PFSK-1 (cell line): Measurements from ENCODE around the gene COL21A1.

Experiments
- FOXP2 ChIP-seq: optimal IDR thresholded peaks from 2 replicates; pipeline ENCODE3; 2011; ENCODE audit warnings: borderline replicate concordance, control low read depth, inconsistent platforms; ENCODE audit not compliant: insufficient read depth; ENCODE audit errors: extremely low read length, extremely low read depth
- POLR2AphosphoS5 ChIP-seq: IDR thresholded peaks from 2 replicates; pipeline ENCODE4 v1.6.1; 2012; ENCODE audit warnings: low read depth, mild to moderate bottlenecking, control low read depth, low read length, moderate library complexity
- SIN3A ChIP-seq: IDR thresholded peaks from 2 replicates; pipeline ENCODE4 v1.6.1; 2012; ENCODE audit warnings: mild to moderate bottlenecking, low read length, moderate library complexity, borderline replicate concordance; ENCODE audit not compliant: insufficient read depth
- TAF1 ChIP-seq: IDR thresholded peaks from 2 replicates; pipeline ENCODE4 v1.6.1; 2012; ENCODE audit warnings: low read length, control low read depth, borderline replicate concordance; ENCODE audit not compliant: insufficient read depth
- TF ChIP-seq, protein P1 (sequence below), 2 experiments: IDR thresholded peaks; 2 replicates each; pipeline versions ENCODE4 v1.6.1 to v1.8.0; 2011 to 2012; ENCODE audit warnings: low read depth in 2 of 2, low read length in 2 of 2, control low read depth in 1 of 2, inconsistent platforms in 1 of 2, mild to moderate bottlenecking in 1 of 2, moderate library complexity in 1 of 2; ENCODE audit not compliant: insufficient read depth in 1 of 2

Gene COL21A1

DNA sequence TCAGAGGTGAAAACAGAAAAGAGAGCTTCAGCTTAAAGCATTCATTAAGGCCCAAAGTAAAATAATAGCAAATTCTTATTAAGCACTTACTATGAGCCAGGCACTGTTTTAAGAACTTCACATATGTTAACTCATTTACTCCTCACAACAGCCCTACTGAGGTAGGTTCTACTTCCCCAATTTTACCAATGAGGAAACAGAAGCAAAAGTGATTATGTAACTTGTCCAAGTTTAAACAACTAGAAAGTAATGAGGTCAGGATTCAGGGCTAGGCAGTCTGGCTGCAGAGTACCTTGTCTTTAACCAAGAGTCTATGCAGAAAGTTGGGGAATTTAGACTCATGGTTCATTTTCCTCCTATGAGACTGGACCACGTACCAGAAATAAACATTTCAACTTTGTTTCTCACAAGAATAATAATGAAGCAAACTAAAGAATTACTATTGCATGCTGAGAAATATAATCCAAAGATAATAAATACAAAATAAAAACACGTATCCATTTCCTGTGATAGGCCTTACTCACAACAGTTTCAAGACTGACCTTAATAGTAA is 3.8 kb downstream of the COL21A1 start:
- TF ChIP-seq POLR2AphosphoS5 (no peak), FOXP2 (no peak), SIN3A (no peak), TAF1 (no peak)
- TF ChIP-seq, protein P1, sequence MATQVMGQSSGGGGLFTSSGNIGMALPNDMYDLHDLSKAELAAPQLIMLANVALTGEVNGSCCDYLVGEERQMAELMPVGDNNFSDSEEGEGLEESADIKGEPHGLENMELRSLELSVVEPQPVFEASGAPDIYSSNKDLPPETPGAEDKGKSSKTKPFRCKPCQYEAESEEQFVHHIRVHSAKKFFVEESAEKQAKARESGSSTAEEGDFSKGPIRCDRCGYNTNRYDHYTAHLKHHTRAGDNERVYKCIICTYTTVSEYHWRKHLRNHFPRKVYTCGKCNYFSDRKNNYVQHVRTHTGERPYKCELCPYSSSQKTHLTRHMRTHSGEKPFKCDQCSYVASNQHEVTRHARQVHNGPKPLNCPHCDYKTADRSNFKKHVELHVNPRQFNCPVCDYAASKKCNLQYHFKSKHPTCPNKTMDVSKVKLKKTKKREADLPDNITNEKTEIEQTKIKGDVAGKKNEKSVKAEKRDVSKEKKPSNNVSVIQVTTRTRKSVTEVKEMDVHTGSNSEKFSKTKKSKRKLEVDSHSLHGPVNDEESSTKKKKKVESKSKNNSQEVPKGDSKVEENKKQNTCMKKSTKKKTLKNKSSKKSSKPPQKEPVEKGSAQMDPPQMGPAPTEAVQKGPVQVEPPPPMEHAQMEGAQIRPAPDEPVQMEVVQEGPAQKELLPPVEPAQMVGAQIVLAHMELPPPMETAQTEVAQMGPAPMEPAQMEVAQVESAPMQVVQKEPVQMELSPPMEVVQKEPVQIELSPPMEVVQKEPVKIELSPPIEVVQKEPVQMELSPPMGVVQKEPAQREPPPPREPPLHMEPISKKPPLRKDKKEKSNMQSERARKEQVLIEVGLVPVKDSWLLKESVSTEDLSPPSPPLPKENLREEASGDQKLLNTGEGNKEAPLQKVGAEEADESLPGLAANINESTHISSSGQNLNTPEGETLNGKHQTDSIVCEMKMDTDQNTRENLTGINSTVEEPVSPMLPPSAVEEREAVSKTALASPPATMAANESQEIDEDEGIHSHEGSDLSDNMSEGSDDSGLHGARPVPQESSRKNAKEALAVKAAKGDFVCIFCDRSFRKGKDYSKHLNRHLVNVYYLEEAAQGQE (IDR thresholded peaks at IDR 0.05; ENCODE audit: insufficient read depth in 1 of 2, low read depth in 2 of 2, low read length in 2 of 2): no peak

DNA sequence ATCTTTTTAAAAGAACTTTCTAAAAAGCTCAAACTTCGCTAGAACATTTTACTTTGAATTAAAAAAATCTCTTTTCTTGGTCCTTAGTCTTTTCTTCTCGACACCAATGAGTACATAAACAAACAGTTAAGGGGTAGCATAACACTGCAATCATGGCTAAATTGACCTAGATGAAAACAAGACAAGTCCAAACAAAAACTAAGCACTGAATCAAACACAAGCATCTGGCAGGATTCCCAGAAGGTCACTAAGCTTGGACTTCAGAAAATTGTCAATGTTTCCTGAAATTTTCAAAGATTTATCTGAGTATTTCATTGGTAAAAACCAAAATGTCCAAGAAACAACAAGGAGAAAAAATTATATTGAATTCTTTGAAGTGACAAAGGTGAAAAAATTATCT is 5.0 kb downstream of the COL21A1 start:
- no peak for TF ChIP-seq FOXP2
- TF ChIP-seq, protein P1 (IDR thresholded peaks at IDR 0.05; ENCODE audit: insufficient read depth in 1 of 2, low read depth in 2 of 2, low read length in 2 of 2): no peak
- no peak for TF ChIP-seq TAF1
- TF ChIP-seq SIN3A: no peak
- TF ChIP-seq POLR2AphosphoS5: no peak

DNA sequence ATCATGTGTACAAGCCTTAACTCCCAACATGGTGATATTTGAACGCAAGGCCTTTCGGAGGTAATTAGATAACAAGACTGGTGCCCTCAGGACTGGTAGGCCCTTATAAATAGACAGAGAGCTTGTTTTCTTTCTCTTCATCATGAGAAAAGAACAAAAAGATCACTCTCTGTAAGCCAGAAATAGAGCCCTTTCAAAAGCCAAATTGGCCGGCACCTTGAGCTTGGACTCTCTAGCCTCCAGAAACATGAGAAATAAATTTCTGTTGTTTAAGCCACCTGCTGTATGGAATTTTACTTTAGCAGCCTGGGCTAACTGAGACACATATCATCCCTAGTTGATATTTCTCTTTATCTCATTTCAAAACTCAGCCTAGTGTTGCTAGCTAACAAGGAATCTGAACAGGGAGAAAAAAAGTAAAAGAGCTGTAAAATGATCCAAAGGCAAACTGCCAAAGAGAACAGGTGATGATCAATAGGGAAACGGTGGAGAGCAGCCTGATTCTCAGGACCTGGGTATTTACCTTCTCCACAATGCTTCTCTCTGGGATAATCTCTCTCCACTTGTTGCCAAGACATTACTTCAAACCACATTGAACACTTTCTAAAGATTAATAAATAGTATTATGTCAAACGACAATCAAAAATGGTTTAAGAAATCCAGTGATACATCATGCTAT is 6.1 kb downstream of the COL21A1 start:
- TF ChIP-seq FOXP2: no peak
- TF ChIP-seq, protein P1 (IDR thresholded peaks at IDR 0.05; ENCODE audit: insufficient read depth in 1 of 2, low read depth in 2 of 2, low read length in 2 of 2): no peak
- TF ChIP-seq SIN3A: no peak

DNA sequence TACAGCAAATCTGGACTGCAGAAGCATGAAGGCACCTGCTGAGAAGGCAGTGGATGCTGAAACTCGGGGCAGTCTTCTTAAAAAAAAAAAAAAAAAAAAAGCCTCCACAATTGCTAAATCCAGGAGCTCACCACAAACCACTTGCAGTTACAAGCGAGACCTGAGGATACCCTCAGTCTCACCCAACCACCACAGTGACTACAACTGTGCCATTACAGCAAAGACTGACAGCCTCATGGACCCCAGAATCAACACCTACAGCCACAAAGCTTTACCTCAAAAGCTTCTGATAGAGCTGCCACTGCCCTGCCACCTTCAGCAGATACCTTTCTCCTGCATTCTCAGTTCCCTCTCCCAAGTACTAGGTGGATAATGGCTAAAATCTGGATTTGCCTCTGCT is 9.0 kb downstream of the COL21A1 start:
- TF ChIP-seq TAF1: no peak
- TF ChIP-seq POLR2AphosphoS5: no peak
- TF ChIP-seq, protein P1 (IDR thresholded peaks at IDR 0.05; ENCODE audit: insufficient read depth in 1 of 2, low read depth in 2 of 2, low read length in 2 of 2): no peak
- TF ChIP-seq FOXP2: no peak
- TF ChIP-seq SIN3A: no peak
